HCT116 (cell line): ENCODE measurements around the gene LCOR. TPM values are rescaled to one million over a fixed set of nuclear protein-coding genes. Genes with fewer than 3 reads are reported as not detected.
A peak's percentile ranks its signal among the peaks of the same experiment; 100 is the strongest.

ENCODE experiments used
- ATAC-seq: fragments of 200-7000 bp; cut with Tn5 transposase; 2 replicates; pipeline ENCODE4 v1.9.1; 2020; ENCODE audit warnings: mild to moderate bottlenecking, moderate library complexity
- BruUV-seq: library from RNA; stranded (reverse); fragments of 400-500 nt; replicated peaks from 2 replicates; lab custom pipeline; 2021; lab: Mats Ljungman, UMichigan
- CTCF ChIA-PET: fragments of 300-600 bp; sonication (Branson Sonifier 250); formaldehyde crosslinking; loops from one replicate; lab custom pipeline; 2021; ENCODE audit warnings: antibody characterized with exemption; lab: Charles Lee
- POLR2A ChIA-PET: fragments of 300-600, 350-600 bp; sonication (Branson Sonifier 250); formaldehyde crosslinking; loops from one replicate; lab custom pipeline; 2021; ENCODE audit warnings: antibody characterized with exemption; lab: Charles Lee
- RAD21 ChIA-PET, 2 experiments: fragments of 300-600 bp; sonication (Branson Sonifier 250); formaldehyde crosslinking; loops; one replicate each; lab custom pipeline; 2023; ENCODE audit warnings: low total read pairs in 2 of 2; ENCODE audit not compliant: uncharacterized antibody in 2 of 2, unreplicated experiment in 2 of 2, low non-redundant PET in 1 of 2; lab: Charles Lee
- DNase-seq: peaks from one replicate; pipeline ENCODE4 v3.0.0-alpha.2; 2010; ENCODE audit warnings: low read depth, low spot score
- H2AFZ ChIP-seq: fragments of 200-600 bp; shearing (Covaris generic), sonication (generic); 2 replicates; pipeline ENCODE4 v1.6.1; 2017; ENCODE audit warnings: low read depth, mixed run types, mixed read lengths, antibody characterized with exemption, low read length; ENCODE audit not compliant: poor library complexity, severe bottlenecking
- H3K27ac ChIP-seq: 2 replicates; pipeline ENCODE4 v1.5.1; 2012; ENCODE audit warnings: low read depth, low read length
- H3K27me3 ChIP-seq: fragments of 200-600 bp; sonication (generic); 2 replicates; pipeline ENCODE4 v1.6.1; 2016; ENCODE audit warnings: mixed run types, low read length, mixed read lengths; ENCODE audit not compliant: insufficient read depth
- H3K36me3 ChIP-seq, 2 experiments: fragments of 200-500 bp in 1 of 2; fragments of 200-600 bp in 1 of 2; sonication (Bioruptor generic) in 1 of 2; sonication (generic) in 1 of 2; 2 replicates each; pipeline versions ENCODE4 v1.5.1 to v1.6.1; 2014 to 2016; ENCODE audit warnings: low read length in 2 of 2, inconsistent platforms in 1 of 2, mixed read lengths in 1 of 2, mixed run types in 1 of 2; ENCODE audit not compliant: insufficient read depth in 2 of 2, control insufficient read depth in 1 of 2
- H3K4me1 ChIP-seq, 2 experiments: fragments of 200-600 bp in 1 of 2; sonication (generic) in 1 of 2; 2 replicates each; pipeline versions ENCODE4 v1.5.1 to v1.6.1; 2012 to 2017; ENCODE audit warnings: low read length in 2 of 2, inconsistent platforms in 1 of 2, mild to moderate bottlenecking in 1 of 2, mixed read lengths in 1 of 2, mixed run types in 1 of 2, moderate library complexity in 1 of 2; ENCODE audit not compliant: insufficient read depth in 2 of 2, control insufficient read depth in 1 of 2
- H3K4me2 ChIP-seq: fragments of 200-600 bp; sonication (generic); 2 replicates; pipeline ENCODE4 v1.6.1; 2017; ENCODE audit warnings: mixed run types, low read length, mixed read lengths
- H3K4me3 ChIP-seq, 2 experiments: fragments of 200-600 bp in 1 of 2; sonication (generic) in 1 of 2; replicated peaks in 1 of 2; 2 replicates each; pipeline ENCODE4 v1.5.1; 2011 to 2016; ENCODE audit warnings: low read length in 2 of 2, control low read depth in 1 of 2, low read depth in 1 of 2, mild to moderate bottlenecking in 1 of 2, mixed read lengths in 1 of 2, mixed run types in 1 of 2
- H3K79me2 ChIP-seq: fragments of 200-600 bp; sonication (generic); 2 replicates; pipeline ENCODE4 v1.6.1; 2017; ENCODE audit warnings: mild to moderate bottlenecking, mixed run types, low read length, moderate library complexity, mixed read lengths; ENCODE audit not compliant: insufficient read depth
- H3K9ac ChIP-seq: fragments of 200-600 bp; sonication (generic); 2 replicates; pipeline ENCODE4 v1.6.1; 2016; ENCODE audit warnings: low read length, mixed read lengths
- H3K9me2 ChIP-seq: fragments of 200-600 bp; sonication (generic), shearing (Covaris generic); 2 replicates; pipeline ENCODE4 v1.6.1; 2017; ENCODE audit warnings: mixed run types, mild to moderate bottlenecking, moderate library complexity; ENCODE audit not compliant: insufficient read depth
- H3K9me3 ChIP-seq, 2 experiments: fragments of 200-500 bp in 1 of 2; fragments of 200-600 bp in 1 of 2; sonication (Bioruptor generic) in 1 of 2; sonication (generic) in 1 of 2; 2 replicates each; pipeline ENCODE4 v1.6.1; 2014 to 2017; ENCODE audit warnings: low read length in 2 of 2, mixed read lengths in 2 of 2, inconsistent platforms in 1 of 2, low read depth in 1 of 2, mild to moderate bottlenecking in 1 of 2, mixed run types in 1 of 2, moderate library complexity in 1 of 2; ENCODE audit not compliant: control insufficient read depth in 1 of 2, insufficient read depth in 1 of 2
- H4K20me1 ChIP-seq: fragments of 200-600 bp; sonication (generic), shearing (Covaris generic); 2 replicates; pipeline ENCODE4 v1.6.1; 2017; ENCODE audit warnings: mixed run types, mild to moderate bottlenecking, moderate library complexity; ENCODE audit not compliant: insufficient read depth
- CBX3 ChIP-seq: IDR thresholded peaks from 2 replicates; pipeline ENCODE4 v1.6.1; 2012; ENCODE audit warnings: low read depth
- CEBPB ChIP-seq: IDR thresholded peaks from 2 replicates; pipeline ENCODE4 v1.6.1; 2012; ENCODE audit warnings: low read depth
- CTCF ChIP-seq, 3 experiments: fragments of 200-600 bp in 1 of 3; sonication (generic) in 1 of 3; IDR thresholded peaks in 2 of 3; conservative IDR thresholded peaks in 1 of 3; 2 replicates each; pipeline ENCODE4 v1.5.1; 2012 to 2017; ENCODE audit warnings: low read depth in 2 of 3, low read length in 2 of 3, antibody characterized with exemption in 1 of 3, borderline replicate concordance in 1 of 3, control low read depth in 1 of 3, mild to moderate bottlenecking in 1 of 3, mixed read lengths in 1 of 3, mixed run types in 1 of 3, moderate library complexity in 1 of 3; ENCODE audit not compliant: insufficient read depth in 1 of 3
- EGR1 ChIP-seq: IDR thresholded peaks from 2 replicates; pipeline ENCODE4 v1.6.1; 2012; ENCODE audit warnings: low read depth
- ELF1 ChIP-seq: IDR thresholded peaks from 2 replicates; pipeline ENCODE4 v1.6.1; 2012; ENCODE audit warnings: low read depth, borderline replicate concordance
- EZH2 ChIP-seq: fragments of 200-600 bp; sonication (generic); IDR thresholded peaks from 2 replicates; pipeline ENCODE4 v1.6.1; 2017; ENCODE audit warnings: antibody characterized with exemption, mixed run types
- EZH2phosphoT487 ChIP-seq: fragments of 200-600 bp; IDR thresholded peaks from 2 replicates; pipeline ENCODE4 v1.6.1; 2018; ENCODE audit warnings: antibody characterized with exemption, borderline replicate concordance
- FOSL1 ChIP-seq: IDR thresholded peaks from 2 replicates; pipeline ENCODE4 v1.6.1; 2012; ENCODE audit warnings: low read depth
- JUND ChIP-seq: IDR thresholded peaks from 2 replicates; pipeline ENCODE4 v1.6.1; 2012
- MAX ChIP-seq: IDR thresholded peaks from 2 replicates; pipeline ENCODE4 v1.6.1; 2012
- POLR2A ChIP-seq: IDR thresholded peaks from 2 replicates; pipeline ENCODE4 v1.7.0; 2011; ENCODE audit warnings: borderline replicate concordance; ENCODE audit not compliant: insufficient read depth, insufficient read length; ENCODE audit errors: extremely low read depth
- POLR2AphosphoS5 ChIP-seq: IDR thresholded peaks from 2 replicates; pipeline ENCODE4 v1.6.1; 2011; ENCODE audit warnings: mild to moderate bottlenecking, low read depth, low read length, moderate library complexity
- RAD21 ChIP-seq: IDR thresholded peaks from 2 replicates; pipeline ENCODE4 v1.6.1; 2012; ENCODE audit warnings: low read depth, mild to moderate bottlenecking
- REST ChIP-seq: IDR thresholded peaks from 2 replicates; pipeline ENCODE4 v1.6.1; 2012; ENCODE audit warnings: low read depth
- SIN3A ChIP-seq: IDR thresholded peaks from 2 replicates; pipeline ENCODE4 v1.6.1; 2012; ENCODE audit warnings: low read depth
- SP1 ChIP-seq: IDR thresholded peaks from 2 replicates; pipeline ENCODE4 v1.6.1; 2012; ENCODE audit warnings: low read depth
- SRF ChIP-seq: IDR thresholded peaks from 2 replicates; pipeline ENCODE4 v1.6.1; 2012; ENCODE audit warnings: low read depth
- TCF7L2 ChIP-seq: IDR thresholded peaks from 2 replicates; pipeline ENCODE4 v1.7.0; 2011; ENCODE audit warnings: borderline replicate concordance, inconsistent platforms; ENCODE audit not compliant: insufficient read depth, insufficient read length; ENCODE audit errors: extremely low read depth
- YY1 ChIP-seq: IDR thresholded peaks from 2 replicates; pipeline ENCODE4 v1.6.1; 2011; ENCODE audit warnings: low read length, low read depth, moderate library complexity, mild to moderate bottlenecking; ENCODE audit not compliant: insufficient replicate concordance; ENCODE audit errors: extremely low read depth
- ZFX ChIP-seq: fragments of 450-650 bp; IDR thresholded peaks from 2 replicates; pipeline ENCODE4 v1.6.1; 2017
- ZNF274 ChIP-seq: fragments of 200-500 bp; sonication (Bioruptor generic); IDR thresholded peaks from 2 replicates; pipeline ENCODE4 v1.6.1; 2014; ENCODE audit warnings: mild to moderate bottlenecking, low read depth, low read length, inconsistent platforms
- intact Hi-C: fragments of 100-400 bp; cut with micrococcal nuclease; formaldehyde crosslinking; loops from 2 replicates; pipeline ENCODE4 v1.10.0; 2022
- total RNA-seq: library from RNA; stranded (reverse); gene quantifications from one replicate; pipeline ENCODE4 v1.2.1, GENCODE V29; 2021; ENCODE audit not compliant: unreplicated experiment

The LCOR gene
- total RNA-seq, 1 experiment from 2014 or later: 59.9 TPM

- Histone ChIP-seq H3K27ac (no peak overlapping the region; the same call in 1 of the 2 replicates), H3K4me2 (peak overlapping the region; percentile 59), H3K4me1 (peaks cover 11 to 20% of the 10 kb centered on the region in 2 experiments; a peak in 3 of 4 replicates), H3K27me3 (no peaks in the 10 kb centered on the region; the same call in 1 of the 2 replicates), H4K20me1 (no peaks in the 10 kb centered on the region), H3K9me2 (no peaks in the 10 kb centered on the region), H3K79me2 (no peaks in the 10 kb centered on the region), H3K9me3 (no peaks in the 10 kb centered on the region), H3K9ac (no peak overlapping the region), H3K4me3 (peak overlapping the region in 1 of 2 experiments; percentile 3; a peak in 1 of 4 replicates), H2AFZ (peak overlapping the region; percentile 45), H3K36me3 (no peaks in the 10 kb centered on the region)
- peak; percentile 64 for ATAC-seq
- intact Hi-C loops: loop anchor here (1.0 to 10.0 kb wide), 5 partner anchors 110 to 642 kb away; no protein-coding TSS in a partner anchor
- BruUV-seq: no TSS peak
- RAD21 ChIA-PET: interaction anchor here in 1 of 2 experiments (0.6 kb wide), 1 partner anchor 308 kb away, joined by 3 read pairs; no protein-coding TSS in a partner anchor
- CTCF ChIA-PET: interaction anchor here (0.9 to 5.8 kb wide), 13 partner anchors 11 to 383 kb away, joined by 3 to 107 read pairs (median 5); no protein-coding TSS in a partner anchor
- no peak for DNase-seq
- POLR2A ChIA-PET: interaction anchor here (0.6 to 2.7 kb wide), 2 partner anchors 12 to 175 kb away, joined by 4 to 8 read pairs; no protein-coding TSS in a partner anchor
- TF ChIP-seq ZFX (no peak), FOSL1 (peak; percentile 52; the same call in 1 of the 2 replicates), POLR2AphosphoS5 (no peak), EZH2 (no peak), CBX3 (0 out of 2 replicates have a peak, but pooled peaks have one; percentile 47), MAX (peak; percentile 17; the same call in 1 of the 2 replicates), SRF (0 out of 2 replicates have a peak, but pooled peaks have one; percentile 24), EGR1 (no peak), YY1 (no peak), CEBPB (no peak), SIN3A (no peak), POLR2A (no peak), REST (no peak), SP1 (peak; percentile 67), EZH2phosphoT487 (no peak), ZNF274 (no peak), RAD21 (0 out of 2 replicates have a peak, but pooled peaks have one; percentile 6), ELF1 (no peak), TCF7L2 (no peak), CTCF (IDR thresholded peaks at IDR 0.05 in 2 of 3, conservative IDR thresholded peaks at IDR 0.05 in 1 of 3; ENCODE audit: borderline replicate concordance in 1 of 3, insufficient read depth in 1 of 3, low read depth in 2 of 3, low read length in 2 of 3) (no peak), JUND (peak; percentile 45; the same call in 1 of the 2 replicates)
These were observed 192.3 kb downstream of the LCOR start for GRCh38 chr10:97024168-97025073.
